ENCODE measurements around the gene WWC1.
"Not testable (repeated sequence)": the region's sequence is repeated elsewhere in the genome, so short reads cannot be mapped to it uniquely, and the experiment has no call there.

WWC1 gene

DNA sequence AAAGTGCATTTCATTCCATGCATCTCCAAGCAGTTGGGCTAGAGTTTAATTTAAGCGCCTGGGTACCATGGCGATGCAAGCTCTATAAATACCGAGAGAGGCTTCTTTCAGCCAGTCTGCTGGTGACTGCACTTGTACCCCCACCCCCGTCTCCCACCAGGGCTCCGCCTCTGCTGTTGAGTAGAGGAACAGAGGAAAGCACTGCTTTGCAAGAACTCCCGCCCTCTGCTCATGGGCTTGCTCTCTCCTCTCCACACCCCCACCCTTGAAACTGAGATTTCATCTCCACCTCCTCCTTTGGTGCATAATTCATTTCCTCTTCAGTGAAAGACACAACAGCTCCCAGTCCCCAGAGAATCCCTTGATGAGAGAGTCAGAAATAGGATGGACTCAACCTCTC lies 5.1 kb upstream of the WWC1 start:
- DNase-seq (ENCODE audit: low read depth in 2 of 2) = no peak

DNA sequence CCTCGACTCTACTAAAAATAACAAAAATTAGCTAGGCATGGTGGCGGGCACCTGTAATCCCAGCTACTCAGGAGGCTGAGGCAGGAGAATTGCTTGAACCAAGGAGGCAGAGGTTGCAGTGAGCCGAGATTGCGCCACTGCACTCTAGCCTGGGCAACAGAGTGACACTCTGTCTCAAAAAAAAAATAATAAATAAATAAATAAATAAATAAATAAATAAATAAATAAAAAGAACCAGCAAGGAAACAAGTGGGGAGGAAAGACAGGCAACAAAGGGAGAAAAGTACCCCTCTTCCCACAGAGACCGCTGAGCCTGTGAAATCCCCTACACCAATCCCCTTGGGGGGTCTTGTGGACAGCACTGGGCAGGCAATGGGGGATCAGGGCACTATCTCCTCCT lies 4.6 kb upstream of the WWC1 start:
- not testable (repeated sequence) for DNase-seq (ENCODE audit: low read depth in 2 of 2)

DNA sequence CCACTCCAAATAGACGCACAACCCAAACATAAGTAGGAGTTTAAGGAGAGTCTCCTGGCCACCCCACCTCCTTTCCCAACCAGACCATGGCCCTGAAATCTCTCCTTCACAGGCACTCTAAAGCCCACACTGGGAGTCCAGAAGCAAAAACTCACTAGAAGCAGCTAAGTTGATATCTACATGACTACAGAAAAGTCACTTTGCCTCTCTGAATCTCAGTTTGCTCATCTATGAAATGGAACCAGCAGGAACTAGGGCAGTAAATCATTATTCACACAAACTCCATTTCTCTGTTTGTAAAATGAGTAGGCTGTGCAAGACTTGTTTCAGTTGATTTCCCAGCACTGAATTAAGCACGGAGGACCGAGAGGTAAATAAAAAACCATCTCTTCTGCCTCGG lies 4.1 kb upstream of the WWC1 start:
- no peak for DNase-seq (ENCODE audit: low read depth in 2 of 2)

DNA sequence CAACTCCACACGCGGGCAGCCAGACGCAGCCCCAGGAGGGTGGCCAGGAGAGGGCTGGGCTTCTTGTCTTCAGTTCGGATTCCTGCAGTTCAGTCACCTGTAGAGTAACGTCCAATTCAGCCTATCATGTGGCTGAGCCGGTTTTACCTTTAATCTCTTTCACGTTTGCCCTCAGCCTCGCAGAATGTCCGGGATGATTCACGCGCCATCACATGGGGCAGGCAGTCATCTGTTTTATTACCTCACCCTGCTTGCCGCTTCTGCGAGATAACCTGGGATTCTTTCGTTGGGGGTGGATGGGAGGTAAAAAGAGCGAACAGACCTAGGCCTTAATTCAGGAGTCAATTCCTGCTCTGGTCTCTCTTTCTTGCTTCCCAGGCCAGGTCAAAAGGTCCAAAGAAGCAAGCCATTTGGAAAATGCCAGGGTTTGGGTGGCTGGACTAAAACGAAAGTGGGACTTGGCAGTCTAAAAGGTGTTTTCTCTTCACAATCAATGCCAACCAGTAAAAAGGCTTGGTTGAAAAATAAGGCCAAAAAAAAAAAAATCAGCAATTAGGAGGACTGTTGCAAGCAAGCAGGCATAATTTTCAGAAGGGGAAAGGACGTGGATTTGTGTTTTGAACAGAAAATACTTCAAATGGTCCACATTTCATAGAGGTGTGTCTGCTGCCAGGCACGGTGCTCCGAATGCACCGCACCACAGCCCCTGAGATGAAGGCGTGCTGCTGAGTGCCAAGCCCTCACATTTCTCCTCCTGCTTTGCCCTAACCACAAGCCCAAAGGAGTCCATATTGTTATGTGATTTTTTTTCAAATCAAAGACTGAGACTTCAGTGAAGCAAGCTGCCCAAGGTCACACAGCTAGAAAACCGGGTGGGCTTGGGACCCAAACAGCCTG lies 2.8 kb upstream of the WWC1 start:
- DNase-seq (ENCODE audit: low read depth in 2 of 2) = no peak

DNA sequence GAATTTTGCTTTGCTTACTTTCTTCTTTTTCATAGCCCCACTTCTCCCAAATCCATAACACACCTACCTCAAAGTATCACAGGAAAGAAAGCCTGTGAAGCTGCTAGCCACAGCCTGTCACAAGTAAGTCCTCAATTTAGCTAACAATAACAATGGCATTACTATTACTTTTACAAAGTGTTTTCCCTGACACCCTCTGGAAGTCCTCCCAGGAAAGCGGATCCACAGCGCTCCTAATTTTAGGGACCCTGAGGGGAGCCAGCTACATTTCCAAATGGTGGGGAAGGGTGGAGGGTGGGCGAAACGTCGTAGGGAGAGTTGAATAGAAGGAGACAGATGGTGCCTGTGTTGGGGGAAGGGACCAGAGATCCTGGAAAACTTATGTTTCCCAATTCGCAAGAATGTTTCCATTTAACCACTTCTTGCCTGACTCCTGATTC lies 523 bp upstream of the WWC1 start:
- DNase-seq (ENCODE audit: low read depth in 2 of 2) = no peak

DNA sequence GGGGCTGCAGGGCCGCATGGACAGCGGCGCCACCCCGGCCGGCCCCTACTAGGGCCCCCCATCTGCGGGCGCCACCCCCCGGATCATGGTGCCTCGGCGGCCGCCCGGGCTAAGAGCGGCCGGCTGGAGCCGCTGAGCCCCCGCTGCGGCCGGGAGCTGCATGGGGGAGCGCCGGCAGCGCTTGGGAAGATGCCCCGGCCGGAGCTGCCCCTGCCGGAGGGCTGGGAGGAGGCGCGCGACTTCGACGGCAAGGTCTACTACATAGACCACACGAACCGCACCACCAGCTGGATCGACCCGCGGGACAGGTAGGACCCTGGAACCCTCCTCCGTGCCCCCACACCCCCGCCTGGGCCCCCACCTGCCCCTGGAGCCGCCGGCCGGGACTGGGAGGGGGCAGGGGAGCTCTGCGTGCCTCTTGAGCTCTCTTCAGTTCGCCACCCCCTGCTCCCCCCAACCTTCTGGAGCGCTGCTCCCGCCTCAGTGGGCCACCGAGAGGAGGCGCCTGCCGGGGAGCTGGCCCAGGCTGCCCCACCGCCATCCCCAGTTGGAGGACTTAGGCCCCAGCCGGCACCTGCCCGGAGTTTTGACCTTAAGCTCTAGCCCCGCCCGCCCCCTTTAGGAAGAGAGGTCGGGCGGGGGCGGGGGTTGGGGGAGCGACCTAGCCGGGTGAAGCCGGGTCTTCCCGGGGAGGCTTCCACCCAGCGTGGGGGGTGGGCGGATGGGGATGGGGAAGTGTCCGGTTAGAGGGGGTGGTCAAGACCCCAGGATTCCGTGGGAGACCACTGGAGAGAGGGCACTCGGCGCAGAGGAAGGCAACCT lies 730 bp downstream of the WWC1 start:
- no peak for DNase-seq (ENCODE audit: low read depth in 2 of 2)

DNA sequence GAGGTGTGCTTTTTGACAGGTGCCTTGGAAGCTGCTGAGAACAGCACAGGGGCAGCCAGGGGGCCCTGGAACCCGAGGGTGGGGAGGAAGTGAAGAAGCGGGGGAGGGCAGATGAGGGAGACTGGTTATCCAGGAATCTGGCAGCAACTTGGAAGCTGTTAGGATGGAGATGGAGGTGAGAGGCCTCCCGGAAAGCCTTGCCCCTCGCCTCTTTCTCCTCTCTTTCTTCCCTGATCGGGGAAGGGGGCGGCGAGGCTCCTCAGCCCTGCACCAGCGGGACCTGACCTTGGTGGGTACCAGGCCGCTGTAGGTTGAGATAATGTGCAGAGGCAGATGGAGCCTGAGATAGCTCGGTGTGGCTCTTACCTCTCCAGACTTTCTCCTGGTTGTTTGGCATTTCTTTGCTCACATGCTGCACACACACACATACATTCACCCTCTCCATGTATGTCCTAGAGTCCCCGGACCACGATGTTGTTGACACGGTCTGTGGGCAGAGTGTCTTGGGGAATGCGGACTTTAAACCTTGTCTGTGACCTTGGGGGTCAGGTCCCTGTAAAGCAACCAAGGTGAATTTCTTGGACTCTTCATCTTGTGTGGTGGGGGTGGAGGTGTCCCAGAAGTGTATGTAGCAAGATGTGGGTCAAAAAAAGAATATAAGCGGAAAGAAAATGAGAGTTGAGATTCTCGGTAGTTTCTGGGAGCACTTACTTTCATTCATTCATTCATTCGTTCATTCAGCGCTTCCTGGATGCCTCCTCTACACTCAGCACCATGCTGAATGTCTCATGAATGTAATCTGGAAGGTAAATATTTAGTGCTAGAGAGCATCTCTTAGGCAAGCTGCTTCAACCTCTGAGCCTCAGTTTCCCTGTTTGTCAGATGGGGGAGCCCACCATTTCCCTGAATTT lies 1.6 kb downstream of the WWC1 start:
- no peak for DNase-seq (ENCODE audit: low read depth in 2 of 2)

DNA sequence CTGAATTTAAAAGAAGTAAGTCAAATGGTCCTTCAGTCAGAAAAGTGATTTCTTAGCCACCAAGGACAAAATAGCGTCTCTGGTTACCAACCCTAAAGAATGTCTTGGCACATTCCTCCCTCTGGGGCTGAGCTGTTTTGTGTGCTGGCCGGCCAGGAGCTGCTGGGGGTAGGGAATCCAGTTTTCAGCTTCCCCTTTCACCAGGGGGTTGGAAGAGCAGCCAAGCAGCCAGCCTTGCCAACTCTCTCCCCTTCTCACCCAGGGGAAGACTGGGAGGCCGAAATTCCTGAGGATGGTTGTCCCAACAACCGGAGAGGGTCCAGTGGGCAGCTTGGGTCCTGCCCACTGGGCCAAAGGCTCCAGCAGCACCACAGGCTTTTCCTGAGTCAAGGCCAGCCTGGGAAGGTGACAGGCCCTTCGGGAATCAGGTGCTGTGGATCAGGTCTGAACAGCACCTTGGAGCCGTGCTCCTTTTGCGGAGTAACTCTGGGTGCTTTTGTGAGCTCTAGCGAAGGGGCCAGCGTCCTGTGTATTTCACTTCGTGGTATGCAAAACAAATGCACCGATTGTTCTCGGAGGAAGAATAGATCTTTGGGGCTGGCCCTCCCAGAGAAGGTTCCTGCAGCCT lies 4.2 kb downstream of the WWC1 start:
- no peak for DNase-seq (ENCODE audit: low read depth in 2 of 2)

DNA sequence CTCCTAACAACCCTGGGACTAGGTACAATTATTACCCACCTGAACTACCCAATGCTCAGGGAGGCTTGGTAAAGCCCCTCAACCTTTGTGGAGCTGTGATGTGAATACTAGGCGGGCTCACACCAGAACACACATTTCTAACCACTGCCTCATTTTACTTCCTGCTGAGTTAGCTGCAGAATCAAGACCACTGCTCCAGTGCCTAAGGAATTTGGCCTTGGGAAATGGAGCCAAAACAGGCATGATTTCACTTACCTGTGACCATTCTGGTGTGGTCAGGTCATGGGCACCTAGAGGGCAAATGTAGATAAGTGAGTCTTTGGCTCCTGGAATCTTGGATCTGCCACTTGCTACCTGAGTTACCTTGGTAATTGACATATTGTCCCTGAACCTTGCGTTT lies 5.2 kb downstream of the WWC1 start:
- no peak for DNase-seq (ENCODE audit: low read depth in 2 of 2)

DNA sequence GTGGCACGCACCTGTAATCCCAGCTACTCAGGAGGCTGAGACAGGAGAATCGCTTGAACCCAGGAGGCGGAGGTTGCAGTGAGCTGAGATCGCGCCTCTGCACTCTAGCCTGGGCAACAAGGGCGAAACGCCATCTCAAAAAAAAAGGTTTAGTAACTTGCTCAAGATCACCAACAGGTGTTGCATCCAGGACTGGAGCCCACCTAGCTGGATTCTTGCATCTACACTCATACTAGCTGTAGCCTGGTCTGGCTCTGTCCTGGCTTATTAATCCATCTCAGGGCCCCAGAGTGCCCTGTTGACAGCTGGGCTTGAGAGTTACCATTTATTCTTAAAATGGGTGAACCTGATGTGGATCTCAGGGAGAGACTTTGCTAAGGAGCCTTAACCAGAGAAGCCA lies 7.5 kb downstream of the WWC1 start:
- no peak for DNase-seq (ENCODE audit: low read depth in 2 of 2)

DNA sequence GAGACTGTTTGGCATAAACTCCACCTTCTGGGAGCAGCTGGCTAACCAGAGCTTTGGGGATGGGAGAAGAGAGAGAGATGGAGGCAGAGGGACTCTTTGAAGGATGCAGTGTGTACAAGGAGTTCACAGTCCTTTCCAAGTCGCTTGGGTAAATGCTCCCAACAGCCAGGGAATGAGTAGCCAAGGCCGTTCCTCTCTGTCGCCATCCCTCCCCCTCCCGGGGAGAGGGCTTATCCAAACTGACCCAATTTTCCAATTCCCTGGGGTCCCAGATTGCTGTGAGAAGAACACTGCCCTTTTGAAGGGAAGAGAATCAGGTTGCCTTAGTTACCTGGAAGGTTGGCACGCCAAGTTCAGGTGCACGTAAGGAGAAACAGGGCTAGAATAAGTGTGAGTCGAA lies 7.9 kb downstream of the WWC1 start:
- no peak for DNase-seq (ENCODE audit: low read depth in 2 of 2)

DNA sequence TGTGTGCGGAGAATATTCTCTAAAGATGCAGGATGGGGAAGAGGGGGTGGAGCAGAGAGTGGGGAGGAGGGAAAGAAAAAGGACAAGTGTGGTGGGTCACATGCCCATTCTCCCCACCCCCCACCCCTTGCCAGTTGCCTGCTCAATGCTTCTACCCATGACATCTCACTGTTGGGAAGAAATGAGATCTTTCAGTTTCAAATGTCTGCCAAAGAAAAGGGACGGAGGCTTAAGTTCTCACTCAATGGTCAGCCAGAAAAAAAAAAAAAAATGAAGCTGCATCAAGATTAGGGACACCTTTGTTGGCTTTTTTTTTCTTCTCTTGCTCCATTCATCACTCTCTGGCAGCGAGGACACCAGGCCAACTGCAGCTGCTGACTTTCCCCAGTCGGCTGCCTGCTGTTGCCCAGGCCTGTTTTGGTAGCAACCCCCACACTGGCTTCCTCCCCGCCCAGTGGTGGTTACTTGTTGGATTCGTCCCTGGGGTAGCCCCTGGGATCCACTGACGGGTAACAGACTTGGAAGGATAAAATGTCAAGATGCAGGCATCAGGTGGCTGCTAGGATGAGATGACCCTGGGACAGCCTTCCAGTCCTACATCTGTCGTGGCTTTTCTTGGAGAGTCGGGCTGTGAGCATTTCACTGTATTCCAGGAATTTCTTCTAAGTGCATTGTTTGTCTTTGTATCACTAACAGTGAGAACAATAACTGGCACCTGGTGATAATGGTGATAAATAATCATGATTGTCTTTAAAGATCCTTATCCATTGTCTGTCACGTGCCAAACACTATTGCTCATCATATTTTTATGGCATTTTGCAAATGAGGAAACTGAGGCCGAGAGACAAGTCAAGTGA lies 9.1 kb downstream of the WWC1 start:
- no peak for DNase-seq (ENCODE audit: low read depth in 2 of 2)

DNA sequence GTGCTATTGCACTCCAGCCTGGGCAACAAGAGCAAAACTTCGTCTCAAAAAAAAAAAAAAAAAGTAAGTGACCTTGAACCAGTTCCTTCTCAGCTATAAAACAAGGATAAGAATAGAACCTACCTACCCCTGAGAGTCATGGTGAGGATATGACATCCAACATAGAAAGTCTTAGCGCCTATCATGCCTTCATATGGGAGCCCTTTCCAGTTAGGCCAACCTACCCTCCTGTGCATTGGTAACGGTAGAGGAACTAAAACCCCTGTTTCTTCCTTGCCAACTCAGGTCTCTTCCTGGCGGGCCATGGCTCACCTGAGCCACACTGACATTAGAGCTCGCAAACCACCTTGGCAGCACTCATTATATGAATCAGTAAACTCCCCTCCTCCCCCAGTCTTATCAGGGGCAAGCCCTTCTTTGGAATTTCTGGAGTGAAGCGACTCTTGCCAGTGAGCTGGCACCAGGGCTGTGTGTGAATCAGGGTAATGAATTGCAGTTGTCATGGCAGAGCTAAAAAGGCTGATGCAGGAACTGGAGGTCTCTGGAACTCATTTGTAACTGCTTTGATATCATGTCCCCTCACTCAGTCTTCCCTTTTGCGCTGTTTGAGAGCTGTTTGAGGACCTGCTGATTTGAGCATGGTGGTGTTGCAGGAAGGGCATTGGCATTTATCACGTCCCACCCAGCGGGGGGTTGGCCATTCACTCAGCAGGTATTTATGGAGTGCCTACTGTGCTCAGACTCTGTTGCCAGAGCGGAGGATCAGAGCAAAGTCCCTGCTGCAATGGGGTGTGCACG lies 10.3 kb downstream of the WWC1 start:
- DNase-seq (ENCODE audit: low read depth in 2 of 2) = no peak

DNA sequence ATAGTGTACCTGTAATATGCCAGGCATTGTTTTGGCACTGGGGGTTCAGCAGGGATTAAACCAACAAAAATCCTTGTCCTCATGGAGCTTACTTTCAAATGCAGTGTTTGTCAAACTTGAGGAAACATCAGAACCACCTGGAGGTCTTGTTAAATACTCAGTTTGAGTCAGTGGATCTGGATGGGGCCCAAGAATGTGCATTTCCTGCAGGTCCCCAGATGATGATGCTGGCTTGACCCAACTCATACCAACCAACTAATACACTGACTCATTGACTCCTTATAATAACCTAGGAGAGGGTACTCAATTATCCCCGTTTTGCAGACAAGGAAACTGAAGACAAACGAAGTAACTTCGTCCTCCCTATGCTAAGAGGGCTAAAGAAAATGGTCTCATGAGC lies 11.3 kb downstream of the WWC1 start:
- DNase-seq (ENCODE audit: low read depth in 2 of 2) = no peak

DNA sequence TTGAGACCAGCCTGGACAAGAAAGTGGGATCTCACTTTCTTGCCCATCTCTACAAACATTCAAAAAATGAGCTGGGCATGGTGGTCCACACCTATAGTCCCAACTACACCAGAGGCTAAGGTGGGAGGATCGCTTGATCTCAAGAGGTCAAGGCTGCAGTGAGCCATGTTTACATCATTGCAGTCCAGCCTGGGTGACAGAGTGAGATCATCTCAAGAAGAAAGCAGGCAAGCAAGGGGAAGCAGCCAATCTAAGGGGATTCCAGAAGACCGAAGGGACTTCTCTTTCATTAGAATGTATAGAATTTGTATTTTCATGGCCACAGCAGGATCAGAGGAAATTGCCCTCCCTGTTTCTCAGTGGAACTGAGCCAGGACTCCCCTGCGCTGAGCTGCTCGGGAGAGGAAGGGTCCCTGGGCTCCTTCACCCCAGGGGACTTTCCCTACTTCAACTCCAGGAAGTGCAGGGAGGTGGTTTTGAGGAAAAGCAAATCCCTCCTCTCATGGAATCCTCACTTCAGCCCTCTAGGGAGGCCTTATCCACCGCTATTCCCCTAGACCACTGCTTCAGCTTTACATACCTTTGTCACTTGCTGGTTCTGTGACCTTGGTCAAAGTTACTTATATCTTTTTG lies 12.1 kb downstream of the WWC1 start:
- no peak for DNase-seq (ENCODE audit: low read depth in 2 of 2)

DNA sequence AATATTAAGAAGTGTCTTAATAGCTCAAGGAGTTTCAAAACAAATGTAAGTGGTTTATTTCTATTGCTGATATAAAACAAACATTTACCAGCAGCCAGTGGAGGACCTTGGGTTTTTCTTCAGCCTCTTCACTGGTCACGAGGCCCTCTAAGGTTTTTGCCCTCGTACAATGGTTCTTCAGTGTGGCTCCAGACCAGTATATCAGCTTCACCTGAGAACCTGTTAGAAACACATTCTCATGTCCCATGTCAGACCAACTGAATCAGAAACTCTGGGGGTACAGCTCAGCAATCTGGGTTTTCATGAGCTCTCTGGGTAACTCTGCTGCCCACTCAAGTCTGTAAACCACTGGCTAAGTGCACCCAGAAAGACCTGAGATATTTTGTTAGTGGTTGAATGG lies 12.9 kb downstream of the WWC1 start:
- DNase-seq (ENCODE audit: low read depth in 2 of 2) = no peak

DNA sequence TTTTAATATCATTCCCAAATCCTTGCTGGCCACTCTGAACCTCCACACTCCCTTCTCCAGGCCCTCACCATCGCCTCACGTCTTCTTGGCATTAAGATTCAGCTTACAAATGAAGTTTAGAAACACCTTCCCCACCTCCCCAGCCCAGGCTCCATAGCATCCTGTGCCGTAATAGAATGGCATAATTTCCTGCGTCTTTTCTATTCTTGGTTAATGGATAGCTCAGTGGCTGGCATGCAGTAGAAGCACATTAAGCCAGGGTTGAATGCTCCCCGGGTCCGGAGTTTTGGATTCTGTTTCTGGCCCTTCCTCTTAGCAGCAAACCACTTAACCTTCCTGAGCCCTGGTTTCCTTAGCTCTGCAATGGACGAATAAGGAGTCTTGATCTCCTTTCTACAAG lies 13.8 kb downstream of the WWC1 start:
- no peak for DNase-seq (ENCODE audit: low read depth in 2 of 2)

DNA sequence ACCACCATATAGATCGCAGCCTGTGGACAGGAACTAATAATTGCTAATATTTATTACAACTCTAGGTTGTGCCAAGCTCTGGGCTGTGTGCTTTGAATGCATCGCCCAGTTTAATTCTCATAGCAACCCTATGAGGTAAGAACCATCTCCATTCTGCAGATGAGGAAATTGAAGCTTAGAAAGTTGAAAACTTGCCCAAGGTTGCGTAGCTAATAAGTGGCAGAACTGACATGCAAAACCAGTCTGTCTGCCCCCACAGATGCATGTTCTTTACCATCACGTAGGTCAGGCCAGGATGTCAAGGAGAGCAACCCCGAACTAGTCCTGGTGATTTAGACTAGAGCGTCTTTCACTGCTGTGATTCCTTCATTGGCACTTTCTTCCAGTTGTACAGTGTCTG lies 15.6 kb downstream of the WWC1 start:
- no peak for DNase-seq (ENCODE audit: low read depth in 2 of 2)

DNA sequence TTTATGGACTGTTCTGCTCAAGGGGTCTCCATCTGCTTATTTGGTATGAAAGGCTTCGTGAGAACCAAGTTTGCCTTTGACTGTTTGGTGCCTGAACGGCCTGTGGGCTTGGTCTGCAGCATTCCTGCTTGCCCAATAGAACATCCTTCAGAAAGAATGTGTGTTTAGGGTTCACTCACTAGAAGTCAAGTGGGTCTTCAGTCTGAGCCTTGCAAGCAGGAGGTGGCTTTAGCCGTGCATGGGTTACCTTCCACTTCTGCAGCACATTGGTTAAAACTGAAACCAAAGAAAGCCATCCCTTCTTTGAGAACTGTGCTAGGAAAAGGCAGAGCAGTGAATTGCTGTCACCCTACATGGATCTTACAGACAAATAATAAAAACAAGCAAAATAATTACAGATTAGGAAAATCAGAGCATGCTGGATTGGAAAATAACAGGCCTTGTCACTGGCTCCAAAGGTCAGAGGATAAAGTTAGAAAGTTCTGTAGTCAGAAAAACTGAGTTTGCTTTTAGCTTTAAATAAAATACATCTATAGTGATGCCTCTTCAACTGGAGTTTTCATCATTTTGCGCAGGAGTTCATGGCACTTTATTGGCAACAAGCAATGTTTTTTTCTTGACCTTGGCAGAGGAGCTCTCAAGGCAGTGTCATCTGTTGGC lies 16.6 kb downstream of the WWC1 start:
- DNase-seq (ENCODE audit: low read depth in 2 of 2) = no peak
